Stimulated activated CD4-positive, alpha-beta T cell treated with anti-CD3 and anti-CD28 coated beads, Interleukin-12 subunit alpha, Interleukin-12 subunit beta, amount 100 ng/mL, for 4 hours (primary cell): Measurements from ENCODE around the gene ZNF646.

ENCODE experiments used
- DNase-seq: peaks from one replicate; pipeline ENCODE4 v3.0.0-alpha.2; 2020

Gene ZNF646

GRCh38 chr16:31132303-31132979, 58.2 kb downstream of the ZNF646 start:
- DNase-seq: no peak

GRCh38 chr16:31133046-31133501, 58.9 kb downstream of the ZNF646 start:
- DNase-seq: no peak
